MCF 10A (cell line): ENCODE data around the gene ZNF692. TPM values are rescaled to one million over a fixed set of nuclear protein-coding genes. Genes with fewer than 3 reads are reported as not detected.

Experiments
- BruUV-seq: library from RNA; stranded (reverse); fragments of 400-500 nt; replicated peaks from 2 replicates; lab custom pipeline; 2021; lab: Mats Ljungman, UMichigan
- CTCF ChIA-PET: fragments of 300-600 bp; sonication (Branson Sonifier 250); formaldehyde crosslinking; extraction: SDS; loops from one replicate; lab custom pipeline; 2021; ENCODE audit warnings: antibody characterized with exemption, inconsistent platforms; lab: Yijun Ruan, JAX
- POLR2A ChIA-PET: fragments of 300-600, 350-650 bp; sonication (Branson Sonifier 250); formaldehyde crosslinking; extraction: SDS; loops from one replicate; lab custom pipeline; 2020; ENCODE audit warnings: antibody characterized with exemption, inconsistent platforms; lab: Yijun Ruan, JAX
- DNase-seq: peaks from one replicate; pipeline ENCODE4 v3.0.0-alpha.2; 2018; ENCODE audit not compliant: unreplicated experiment
- H3K27ac Mint-ChIP-seq: one replicate; pipeline ENCODE4 v1.8.0; 2022; ENCODE audit warnings: mild to moderate bottlenecking, low read depth, mixed read lengths; ENCODE audit not compliant: unreplicated experiment
- H3K27me3 Mint-ChIP-seq: one replicate; pipeline ENCODE4 v1.8.0; 2022; ENCODE audit warnings: mixed read lengths; ENCODE audit not compliant: insufficient read depth, unreplicated experiment
- H3K36me3 Mint-ChIP-seq: one replicate; pipeline ENCODE4 v1.8.0; 2022; ENCODE audit warnings: mild to moderate bottlenecking, moderate library complexity, mixed read lengths; ENCODE audit not compliant: insufficient read depth, unreplicated experiment
- H3K4me1 Mint-ChIP-seq: one replicate; pipeline ENCODE4 v1.8.0; 2022; ENCODE audit warnings: mixed read lengths; ENCODE audit not compliant: insufficient read depth, unreplicated experiment
- H3K4me3 Mint-ChIP-seq: one replicate; pipeline ENCODE4 v1.8.0; 2022; ENCODE audit warnings: mild to moderate bottlenecking, moderate library complexity, mixed read lengths; ENCODE audit not compliant: unreplicated experiment
- H3K9me3 Mint-ChIP-seq: one replicate; pipeline ENCODE4 v1.8.0; 2022; ENCODE audit warnings: mixed read lengths; ENCODE audit not compliant: unreplicated experiment
- intact Hi-C: fragments of 100-400 bp; cut with micrococcal nuclease; formaldehyde crosslinking; loops from 2 replicates; pipeline ENCODE4 v1.14.1; 2022
- total RNA-seq: library from RNA; stranded (reverse); gene quantifications from 2 replicates; pipeline ENCODE4 v1.2.3, GENCODE V29; 2022
- TF ChIP-seq, protein P1 (sequence below): fragments of 200-600 bp; IDR thresholded peaks from one replicate; pipeline ENCODE4 v1.8.0; 2022; ENCODE audit warnings: antibody characterized with exemption, mild to moderate bottlenecking; ENCODE audit not compliant: unreplicated experiment

ZNF692 gene
- total RNA-seq, 1 experiment from 2014 or later, result 103 TPM

DNA sequence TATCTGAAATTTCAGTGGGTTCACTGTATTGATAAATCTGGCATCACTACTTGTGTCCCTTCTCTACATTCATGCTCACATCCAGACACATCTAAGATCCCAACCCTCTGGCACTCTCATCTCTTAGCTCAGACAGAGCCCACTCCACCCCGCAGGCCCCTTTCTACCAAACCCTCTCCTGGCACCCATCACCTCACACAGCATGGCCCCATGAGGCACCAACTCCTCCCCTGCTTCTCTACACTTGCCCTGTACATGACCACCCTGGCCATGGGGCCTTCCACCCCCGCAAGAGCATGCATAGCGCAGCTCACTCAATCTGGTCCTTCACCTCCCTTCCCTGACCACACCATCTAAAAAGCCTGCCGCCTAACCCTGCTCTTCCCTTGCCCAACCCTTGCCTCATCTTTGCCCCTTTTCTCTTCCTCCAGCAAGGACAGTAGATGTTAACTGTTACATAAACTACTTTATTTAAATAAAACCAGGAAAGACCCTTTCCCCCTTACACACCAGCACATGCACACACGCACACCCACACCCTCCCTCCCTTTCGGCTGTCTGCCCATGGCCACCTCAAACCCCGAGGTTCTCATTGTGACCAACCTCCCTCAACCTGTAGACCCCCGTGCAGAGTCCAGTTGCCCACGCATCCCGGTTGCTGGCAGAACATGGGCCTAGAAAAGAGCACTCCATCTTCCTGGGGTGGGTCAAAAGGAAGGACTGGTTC lies 48.7 kb downstream of the ZNF692 start:
- TF ChIP-seq, protein P1, sequence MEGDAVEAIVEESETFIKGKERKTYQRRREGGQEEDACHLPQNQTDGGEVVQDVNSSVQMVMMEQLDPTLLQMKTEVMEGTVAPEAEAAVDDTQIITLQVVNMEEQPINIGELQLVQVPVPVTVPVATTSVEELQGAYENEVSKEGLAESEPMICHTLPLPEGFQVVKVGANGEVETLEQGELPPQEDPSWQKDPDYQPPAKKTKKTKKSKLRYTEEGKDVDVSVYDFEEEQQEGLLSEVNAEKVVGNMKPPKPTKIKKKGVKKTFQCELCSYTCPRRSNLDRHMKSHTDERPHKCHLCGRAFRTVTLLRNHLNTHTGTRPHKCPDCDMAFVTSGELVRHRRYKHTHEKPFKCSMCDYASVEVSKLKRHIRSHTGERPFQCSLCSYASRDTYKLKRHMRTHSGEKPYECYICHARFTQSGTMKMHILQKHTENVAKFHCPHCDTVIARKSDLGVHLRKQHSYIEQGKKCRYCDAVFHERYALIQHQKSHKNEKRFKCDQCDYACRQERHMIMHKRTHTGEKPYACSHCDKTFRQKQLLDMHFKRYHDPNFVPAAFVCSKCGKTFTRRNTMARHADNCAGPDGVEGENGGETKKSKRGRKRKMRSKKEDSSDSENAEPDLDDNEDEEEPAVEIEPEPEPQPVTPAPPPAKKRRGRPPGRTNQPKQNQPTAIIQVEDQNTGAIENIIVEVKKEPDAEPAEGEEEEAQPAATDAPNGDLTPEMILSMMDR, result no peak
- Mint-ChIP-seq H3K4me3 (no peak overlapping the region), H3K4me1 (peaks cover 24% of the 10 kb centered on the region), H3K27ac (no peak overlapping the region), H3K36me3 (peaks cover 34% of the 10 kb centered on the region), H3K9me3 (no peaks in the 10 kb centered on the region), H3K27me3 (no peaks in the 10 kb centered on the region)
- no TSS peak for BruUV-seq
- intact Hi-C loops, result loop anchor here (5.0 kb wide), 1 partner anchor 1128 kb away; no protein-coding TSS in a partner anchor
- POLR2A ChIA-PET, result interaction anchor here (0.7 to 2.5 kb wide), 5 partner anchors 12 to 381 kb away, joined by 3 to 16 read pairs (median 4); partner anchors contain the start of genes SH3BP5L and ZNF672
- CTCF ChIA-PET, result interaction anchor here (1.0 to 9.7 kb wide), 4 partner anchors 11 to 188 kb away, joined by 3 to 155 read pairs (median 9); partner anchors contain the start of gene OR14I1
- DNase-seq, result no peak

DNA sequence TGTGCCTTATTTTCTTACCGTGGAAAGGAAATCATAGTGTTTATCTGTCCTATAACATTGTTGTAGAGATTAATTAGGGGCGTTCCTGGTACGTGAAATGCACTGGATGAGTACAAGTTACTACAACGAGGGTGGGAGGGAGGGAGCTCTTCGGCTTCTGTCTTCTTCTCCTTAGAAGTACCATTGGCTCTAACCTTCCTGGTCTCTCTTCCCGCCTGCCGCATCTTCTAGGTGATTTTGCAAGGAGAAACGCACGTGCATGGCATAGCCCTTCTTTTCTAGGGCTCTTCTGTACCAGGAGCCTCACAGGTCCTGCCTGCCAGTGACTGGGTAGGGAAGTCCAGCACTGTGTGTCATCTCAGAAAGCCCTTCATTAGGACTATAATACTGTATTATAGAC lies 50.0 kb downstream of the ZNF692 start:
- peaks cover 24% of the 10 kb centered on the region for H3K4me1 Mint-ChIP-seq
- TF ChIP-seq, protein P1, result no peak
- H3K27me3 Mint-ChIP-seq, result no peaks in the 10 kb centered on the region
- peaks cover 21% of the 10 kb centered on the region for H3K36me3 Mint-ChIP-seq
- ChIA-PET POLR2A (interaction anchor here (0.7 to 1.1 kb wide), 2 partner anchors 194 to 794 kb away, joined by 3 read pairs; no protein-coding TSS in a partner anchor), CTCF (interaction anchor here (0.6 to 9.7 kb wide), 8 partner anchors 12 to 565 kb away, joined by 3 to 159 read pairs (median 20); partner anchors contain the start of genes OR14I1 and ZNF672)
- H3K27ac Mint-ChIP-seq, result no peak overlapping the region
- no peak for DNase-seq
- intact Hi-C loops, result loop anchor here (5.0 kb wide), 1 partner anchor 1127 kb away; no protein-coding TSS in a partner anchor
- BruUV-seq, result no TSS peak
- no peaks in the 10 kb centered on the region for H3K9me3 Mint-ChIP-seq
- no peak overlapping the region for H3K4me3 Mint-ChIP-seq

DNA sequence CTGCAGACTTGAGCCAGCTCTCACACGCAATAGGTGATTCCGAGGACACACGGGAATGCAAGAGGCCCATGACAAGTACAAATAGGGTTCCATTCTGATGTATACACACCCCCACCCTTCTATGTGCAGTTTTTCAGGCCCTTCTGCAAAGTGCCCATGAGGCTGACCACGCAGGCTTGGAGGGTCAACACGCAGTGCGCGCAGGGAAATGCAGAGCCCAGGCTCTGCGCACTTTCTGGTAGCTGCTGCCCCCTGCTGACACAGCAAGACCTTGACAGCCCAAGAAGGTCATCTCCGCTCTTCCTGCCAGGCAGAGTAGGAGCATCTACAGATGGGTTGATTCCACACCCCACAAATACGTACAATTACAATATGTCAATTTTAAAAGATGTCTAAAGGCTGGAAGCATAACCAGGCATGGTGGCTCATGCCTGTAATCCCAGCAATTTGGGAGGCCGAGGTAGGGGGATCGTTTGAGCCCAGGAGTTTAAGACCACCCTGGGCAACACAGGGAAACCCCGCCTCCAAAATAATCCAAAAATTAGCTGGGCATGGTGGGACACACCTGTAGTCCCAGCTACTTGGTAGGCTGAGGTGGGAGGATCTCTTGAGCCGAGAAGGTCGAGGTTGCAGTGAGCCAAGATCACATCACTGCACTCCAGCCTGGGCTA lies 51.7 kb downstream of the ZNF692 start:
- peak; percentile 66 for DNase-seq
- H3K4me1 Mint-ChIP-seq, result peaks cover 18% of the 10 kb centered on the region
- no peaks in the 10 kb centered on the region for H3K27me3 Mint-ChIP-seq
- H3K9me3 Mint-ChIP-seq, result no peaks in the 10 kb centered on the region
- peaks cover 10% of the 10 kb centered on the region for H3K36me3 Mint-ChIP-seq
- no peak overlapping the region for H3K4me3 Mint-ChIP-seq
- TF ChIP-seq, protein P1, result peak; percentile 98
- intact Hi-C loops, result loop anchor here (1.0 to 5.0 kb wide), 5 partner anchors 104 to 1125 kb away; no protein-coding TSS in a partner anchor
- H3K27ac Mint-ChIP-seq, result no peak overlapping the region
- ChIA-PET POLR2A (interaction anchor here (0.5 to 1.6 kb wide), 3 partner anchors 103 to 184 kb away, joined by 3 to 6 read pairs (median 4); no protein-coding TSS in a partner anchor), CTCF (interaction anchor here (0.5 to 9.7 kb wide), 39 partner anchors 9 to 1514 kb away, joined by 3 to 159 read pairs (median 5); partner anchors contain the start of genes OR13G1, OR14I1, SH3BP5L and ZNF672)
- TSS peak; percentile 15 for BruUV-seq
